Superior temporal gyrus (tissue), 1 donor: ENCODE results near the gene HAO1.
"Not testable (repeated sequence)": the region's sequence is repeated elsewhere in the genome, so short reads cannot be mapped to it uniquely, and the experiment has no call there.

Experiments
- DNase-seq: peaks from one replicate; pipeline ENCODE4 v3.0.0-alpha.2; 2016; ENCODE audit errors: extremely low spot score

HAO1 gene

GRCh38 chr20:7940341-7940740 is at the start of gene HAO1:
Gene HAO1 (minus strand): TSS chr20:7940458. CDS start chr20:7940422, 36 bp downstream.
- DNase-seq, result no peak

- no peak for DNase-seq
Measured at GRCh38 chr20:7989379-7989778, 49.1 kb upstream of the HAO1 start.

- no peak for DNase-seq
Measured at GRCh38 chr20:7985916-7986315, 45.7 kb upstream of the HAO1 start.

- no peak for DNase-seq
Measured at GRCh38 chr20:7984192-7984591, 43.9 kb upstream of the HAO1 start.

- DNase-seq, result no peak
Measured at GRCh38 chr20:7981374-7981773, 41.1 kb upstream of the HAO1 start.

GRCh38 chr20:7980332-7981046 is 40.2 kb upstream of the HAO1 start:
- peak; percentile 77 for DNase-seq

GRCh38 chr20:7977709-7978108 is 37.5 kb upstream of the HAO1 start:
- DNase-seq, result no peak

- DNase-seq, result no peak
Measured at GRCh38 chr20:7975851-7976414, 35.7 kb upstream of the HAO1 start.

GRCh38 chr20:7974785-7975435 is 34.7 kb upstream of the HAO1 start:
- DNase-seq, result no peak

- no peak for DNase-seq
Measured at GRCh38 chr20:7971536-7972280, 31.4 kb upstream of the HAO1 start.

GRCh38 chr20:7967199-7967844 is 27.1 kb upstream of the HAO1 start:
- DNase-seq, result no peak

GRCh38 chr20:7966176-7966575 is 25.9 kb upstream of the HAO1 start:
- DNase-seq, result no peak

- no peak for DNase-seq
Measured at GRCh38 chr20:7959484-7959883, 19.2 kb upstream of the HAO1 start.

- not testable (repeated sequence) for DNase-seq
Measured at GRCh38 chr20:7956561-7956960, 16.3 kb upstream of the HAO1 start.

GRCh38 chr20:7950387-7950786 is 10.1 kb upstream of the HAO1 start:
- DNase-seq, result no peak

- no peak for DNase-seq
Measured at GRCh38 chr20:7943891-7944290, 3.6 kb upstream of the HAO1 start.

GRCh38 chr20:7939663-7940062 is 595 bp downstream of the HAO1 start:
- no peak for DNase-seq

- DNase-seq, result no peak
Measured at GRCh38 chr20:7938058-7938457, 2.2 kb downstream of the HAO1 start.

- no peak for DNase-seq
Measured at GRCh38 chr20:7937328-7937727, 2.9 kb downstream of the HAO1 start.

GRCh38 chr20:7935027-7935551 is 5.2 kb downstream of the HAO1 start:
- DNase-seq, result no peak

- DNase-seq, result no peak
Measured at GRCh38 chr20:7933346-7933745, 6.9 kb downstream of the HAO1 start.

GRCh38 chr20:7930343-7930742 is 9.9 kb downstream of the HAO1 start:
- no peak for DNase-seq
